Esophagus squamous epithelium (tissue), 4 donors: Measurements from ENCODE around the gene ABLIM2.

Experiments
- POLR2A ChIP-seq, 4 donors: fragments of 450-650 bp; IDR thresholded peaks; one replicate each; pipeline ENCODE4 v1.6.1; 2017; ENCODE audit warnings: antibody characterized with exemption in 4 of 4, mild to moderate bottlenecking in 4 of 4, moderate library complexity in 3 of 4
- TF ChIP-seq, protein P1 (sequence below), 6 experiments: fragments of 450-650 bp in 4 of 6; fragments of 200-600 bp in 2 of 6; sonication (generic) in 2 of 6; IDR thresholded peaks; one replicate each; pipeline ENCODE4 v1.5.1; 2016 to 2019; ENCODE audit warnings: antibody characterized with exemption in 6 of 6, mild to moderate bottlenecking in 4 of 6, moderate library complexity in 4 of 6

DNA sequence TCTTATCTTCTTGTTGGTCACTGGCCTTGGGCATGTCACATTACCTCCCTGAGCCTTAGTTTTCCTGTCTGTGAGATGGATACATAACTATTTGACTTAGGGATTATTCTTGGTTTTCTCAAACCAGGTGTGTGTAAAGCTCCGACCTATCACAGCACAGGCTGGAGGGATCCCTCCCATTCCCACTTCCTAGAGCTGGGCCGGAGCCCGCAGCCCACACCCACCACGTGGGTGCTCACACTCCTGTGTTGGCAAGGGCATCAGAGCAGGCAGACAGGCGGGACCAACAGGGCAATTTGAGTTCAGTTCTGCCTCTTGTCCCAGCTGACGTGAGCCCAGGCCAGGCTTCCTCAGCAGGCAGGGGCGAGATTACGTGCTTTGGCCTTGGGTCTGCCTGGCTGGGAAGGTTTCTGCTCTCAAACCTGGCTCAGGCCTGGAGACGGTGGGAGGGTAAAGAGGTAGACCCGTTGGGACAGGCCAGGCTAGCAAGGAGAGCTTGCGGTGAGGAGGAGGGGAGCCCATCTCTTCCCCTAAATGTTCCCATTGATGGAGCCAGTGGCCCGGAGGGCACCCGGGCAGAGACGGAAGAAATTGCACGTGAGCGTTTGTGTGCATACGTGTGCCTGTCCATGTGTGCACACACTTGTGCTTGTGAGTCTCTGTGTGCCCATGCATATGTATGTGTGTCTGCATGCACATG, 39.7 kb upstream of the ABLIM2 start:
- TF ChIP-seq, protein P1, sequence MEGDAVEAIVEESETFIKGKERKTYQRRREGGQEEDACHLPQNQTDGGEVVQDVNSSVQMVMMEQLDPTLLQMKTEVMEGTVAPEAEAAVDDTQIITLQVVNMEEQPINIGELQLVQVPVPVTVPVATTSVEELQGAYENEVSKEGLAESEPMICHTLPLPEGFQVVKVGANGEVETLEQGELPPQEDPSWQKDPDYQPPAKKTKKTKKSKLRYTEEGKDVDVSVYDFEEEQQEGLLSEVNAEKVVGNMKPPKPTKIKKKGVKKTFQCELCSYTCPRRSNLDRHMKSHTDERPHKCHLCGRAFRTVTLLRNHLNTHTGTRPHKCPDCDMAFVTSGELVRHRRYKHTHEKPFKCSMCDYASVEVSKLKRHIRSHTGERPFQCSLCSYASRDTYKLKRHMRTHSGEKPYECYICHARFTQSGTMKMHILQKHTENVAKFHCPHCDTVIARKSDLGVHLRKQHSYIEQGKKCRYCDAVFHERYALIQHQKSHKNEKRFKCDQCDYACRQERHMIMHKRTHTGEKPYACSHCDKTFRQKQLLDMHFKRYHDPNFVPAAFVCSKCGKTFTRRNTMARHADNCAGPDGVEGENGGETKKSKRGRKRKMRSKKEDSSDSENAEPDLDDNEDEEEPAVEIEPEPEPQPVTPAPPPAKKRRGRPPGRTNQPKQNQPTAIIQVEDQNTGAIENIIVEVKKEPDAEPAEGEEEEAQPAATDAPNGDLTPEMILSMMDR (IDR thresholded peaks at IDR 0.05) = no peak
- TF ChIP-seq POLR2A (IDR thresholded peaks at IDR 0.05) = peak in 1 of 4 donors; percentile 4
